Measurements from ENCODE around the gene PLCXD3. TPM values are rescaled to one million over a fixed set of nuclear protein-coding genes. Genes with fewer than 3 reads are reported as not detected.

Gene PLCXD3, protein sequence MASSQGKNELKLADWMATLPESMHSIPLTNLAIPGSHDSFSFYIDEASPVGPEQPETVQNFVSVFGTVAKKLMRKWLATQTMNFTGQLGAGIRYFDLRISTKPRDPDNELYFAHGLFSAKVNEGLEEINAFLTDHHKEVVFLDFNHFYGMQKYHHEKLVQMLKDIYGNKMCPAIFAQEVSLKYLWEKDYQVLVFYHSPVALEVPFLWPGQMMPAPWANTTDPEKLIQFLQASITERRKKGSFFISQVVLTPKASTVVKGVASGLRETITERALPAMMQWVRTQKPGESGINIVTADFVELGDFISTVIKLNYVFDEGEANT
- not detected for total RNA-seq

GRCh38 chr5:41510176-41510831 lies at the start of gene PLCXD3:
Gene PLCXD3 (minus strand): TSS chr5:41510601. CDS start chr5:41510526, 75 bp downstream.

